IMR-90 (cell line): Measurements from ENCODE around the gene KLF1. TPM values are rescaled to one million over a fixed set of nuclear protein-coding genes. Genes with fewer than 3 reads are reported as not detected.

ENCODE experiments used
- ATAC-seq: fragments of 200-7000 bp; cut with Tn5 transposase; 2 replicates; pipeline ENCODE4 v1.9.1; 2020; ENCODE audit warnings: low read depth, mild to moderate bottlenecking, moderate library complexity
- BruUV-seq: library from RNA; stranded (reverse); fragments of 400-500 nt; replicated peaks from 2 replicates; lab custom pipeline; 2021; lab: Mats Ljungman, UMichigan
- CTCF ChIA-PET: fragments of 300-600 bp; formaldehyde crosslinking; extraction: SDS; loops from one replicate; lab custom pipeline; 2021; ENCODE audit warnings: antibody characterized with exemption; lab: Yijun Ruan, JAX
- POLR2A ChIA-PET: fragments of 300-600 bp; sonication (Branson Sonifier 250); formaldehyde crosslinking; loops from one replicate; lab custom pipeline; 2022; ENCODE audit warnings: antibody characterized with exemption; ENCODE audit not compliant: unreplicated experiment; lab: Charles Lee
- DNase-seq: peaks from one replicate; pipeline ENCODE4 v3.0.0; 2013
- H2AFZ ChIP-seq: replicated peaks from 2 replicates; pipeline ENCODE3; 2013; ENCODE audit warnings: low read length, mild to moderate bottlenecking; ENCODE audit not compliant: poor library complexity
- H2AK5ac ChIP-seq: 2 replicates; pipeline ENCODE4 v1.6.1; 2013; ENCODE audit warnings: low read depth, low read length, inconsistent platforms
- H2AK9ac ChIP-seq: replicated peaks from 2 replicates; pipeline ENCODE3; 2013; ENCODE audit warnings: mild to moderate bottlenecking, low read depth, low read length, moderate library complexity; ENCODE audit not compliant: poor library complexity
- H2BK120ac ChIP-seq: 2 replicates; pipeline ENCODE4 v1.6.1; 2013; ENCODE audit warnings: low read depth, low read length, inconsistent platforms
- H2BK15ac ChIP-seq: 3 replicates; pipeline ENCODE4 v1.6.1; 2013; ENCODE audit warnings: low read depth, low read length, inconsistent platforms
- H2BK20ac ChIP-seq: 2 replicates; pipeline ENCODE4 v1.6.1; 2013; ENCODE audit warnings: low read depth, mild to moderate bottlenecking, inconsistent platforms, low read length, moderate library complexity
- H2BK5ac ChIP-seq: 2 replicates; pipeline ENCODE4 v1.6.1; 2013; ENCODE audit warnings: mild to moderate bottlenecking, low read depth, low read length, inconsistent platforms; ENCODE audit not compliant: poor library complexity, severe bottlenecking
- H3K14ac ChIP-seq: replicated peaks from 2 replicates; pipeline ENCODE4 v1.6.1; 2013; ENCODE audit warnings: low read depth, low read length, inconsistent platforms
- H3K18ac ChIP-seq: 2 replicates; pipeline ENCODE4 v1.6.1; 2013; ENCODE audit warnings: low read depth, low read length, control low read depth
- H3K23ac ChIP-seq: 2 replicates; pipeline ENCODE4 v1.6.1; 2013; ENCODE audit warnings: low read depth, low read length, inconsistent platforms
- H3K27ac ChIP-seq: 2 replicates; pipeline ENCODE4 v1.5.1; 2013; ENCODE audit warnings: mild to moderate bottlenecking, control low read depth, low read length; ENCODE audit not compliant: insufficient read depth
- H3K27me3 ChIP-seq: 2 replicates; pipeline ENCODE4 v1.6.1; 2013; ENCODE audit warnings: low read length; ENCODE audit not compliant: control insufficient read depth, insufficient read depth
- H3K36me3 ChIP-seq: 2 replicates; pipeline ENCODE4 v1.6.1; 2013; ENCODE audit warnings: low read length, mixed read lengths; ENCODE audit not compliant: control insufficient read depth, insufficient read depth
- H3K4ac ChIP-seq: 2 replicates; pipeline ENCODE4 v1.6.1; 2013; ENCODE audit warnings: low read depth, low read length, inconsistent platforms
- H3K4me1 ChIP-seq: 2 replicates; pipeline ENCODE4 v1.6.1; 2013; ENCODE audit warnings: low read length, mixed read lengths; ENCODE audit not compliant: control insufficient read depth, insufficient read depth
- H3K4me2 ChIP-seq: 2 replicates; pipeline ENCODE4 v1.6.1; 2013; ENCODE audit warnings: low read depth, mild to moderate bottlenecking, control low read depth, low read length, moderate library complexity
- H3K4me3 ChIP-seq: 2 replicates; pipeline ENCODE4 v1.5.1; 2013; ENCODE audit warnings: low read depth, mild to moderate bottlenecking, control low read depth, low read length, moderate library complexity; ENCODE audit not compliant: insufficient read depth
- H3K56ac ChIP-seq: 2 replicates; pipeline ENCODE4 v1.6.1; 2013; ENCODE audit warnings: low read length, inconsistent platforms; ENCODE audit not compliant: insufficient read depth; ENCODE audit errors: extremely low read depth
- H3K79me1 ChIP-seq, 2 experiments: 2 replicates each; pipeline ENCODE4 v1.6.1; 2013; ENCODE audit warnings: low read length in 2 of 2, inconsistent platforms in 1 of 2, low read depth in 1 of 2
- H3K9ac ChIP-seq: 2 replicates; pipeline ENCODE4 v1.6.1; 2013; ENCODE audit warnings: low read depth, low read length, control low read depth
- H3K9me1 ChIP-seq: 2 replicates; pipeline ENCODE4 v1.6.1; 2013; ENCODE audit warnings: low read length, inconsistent platforms; ENCODE audit not compliant: insufficient read depth
- H3K9me3 ChIP-seq: 2 replicates; pipeline ENCODE4 v1.6.1; 2013; ENCODE audit warnings: low read length; ENCODE audit not compliant: control insufficient read depth, insufficient read depth
- H4K20me1 ChIP-seq: 2 replicates; pipeline ENCODE4 v1.6.1; 2013; ENCODE audit warnings: low read length, inconsistent platforms; ENCODE audit not compliant: insufficient read depth
- H4K5ac ChIP-seq: 2 replicates; pipeline ENCODE4 v1.6.1; 2013; ENCODE audit warnings: mild to moderate bottlenecking, low read depth, low read length, control low read depth
- H4K8ac ChIP-seq, 2 experiments: 2 replicates each; pipeline ENCODE4 v1.6.1; 2013; ENCODE audit warnings: low read depth in 2 of 2, low read length in 2 of 2, control low read depth in 1 of 2, inconsistent platforms in 1 of 2
- H4K91ac ChIP-seq: 2 replicates; pipeline ENCODE4 v1.6.1; 2013; ENCODE audit warnings: low read depth, low read length, inconsistent platforms; ENCODE audit not compliant: insufficient read depth
- CHD1 ChIP-seq: IDR thresholded peaks from 2 replicates; pipeline ENCODE4 v1.6.1; 2012; ENCODE audit warnings: low read depth, low read length, improper control_type of control experiment
- FOS ChIP-seq: fragments of 150-350 bp; IDR thresholded peaks from 2 replicates; pipeline ENCODE4 v1.6.1; 2016; ENCODE audit warnings: low read depth, low read length
- MAZ ChIP-seq: IDR thresholded peaks from 2 replicates; pipeline ENCODE4 v1.6.1; 2012; ENCODE audit warnings: low read depth, mild to moderate bottlenecking, low read length, improper control_type of control experiment, moderate library complexity, borderline replicate concordance
- MXI1 ChIP-seq: IDR thresholded peaks from 2 replicates; pipeline ENCODE4 v1.6.1; 2012; ENCODE audit warnings: low read depth, mild to moderate bottlenecking, low read length, moderate library complexity, borderline replicate concordance
- POLR2A ChIP-seq: IDR thresholded peaks from 2 replicates; pipeline ENCODE4 v1.6.1; 2012; ENCODE audit warnings: mild to moderate bottlenecking, low read depth, low read length
- RAD21 ChIP-seq: IDR thresholded peaks from 2 replicates; pipeline ENCODE4 v1.6.1; 2012; ENCODE audit warnings: low read length, improper control_type of control experiment
- RCOR1 ChIP-seq: IDR thresholded peaks from 2 replicates; pipeline ENCODE4 v1.6.1; 2012; ENCODE audit warnings: mild to moderate bottlenecking, low read length, improper control_type of control experiment; ENCODE audit not compliant: insufficient replicate concordance
- RFX5 ChIP-seq: IDR thresholded peaks from 2 replicates; pipeline ENCODE4 v1.8.0; 2012; ENCODE audit warnings: low read depth, mild to moderate bottlenecking, low read length, moderate library complexity
- USF2 ChIP-seq: fragments of 150-350 bp; IDR thresholded peaks from 2 replicates; pipeline ENCODE4 v1.6.1; 2017; ENCODE audit warnings: mild to moderate bottlenecking, antibody characterized with exemption, low read length, low read depth
- WGBS, 2 experiments: methylation state at CpG; one replicate each; pipeline versions ENCODE4 v1.1.5 to v1.1.7; 2013; ENCODE audit warnings: missing lambda C conversion rate in 2 of 2; ENCODE audit not compliant: insufficient read length in 1 of 2; ENCODE audit errors: extremely low coverage in 2 of 2; 5-methylcytosine and 5-hydroxymethylcytosine counted together
- dilution Hi-C: fragments of 300-500 bp; cut with HindIII; formaldehyde crosslinking; loops from one replicate; pipeline ENCODE4 v1.14.3; 2018; ENCODE audit warnings: low sequenced_read_pairs; ENCODE audit not compliant: unreplicated experiment
- in situ Hi-C: fragments of 300-500 bp; cut with MboI; formaldehyde crosslinking; loops from 3 replicates; pipeline ENCODE4 v1.14.3; 2019; ENCODE audit warnings: low sequenced_read_pairs, inconsistent platforms, mixed read lengths
- intact Hi-C: fragments of 100-400 bp; cut with micrococcal nuclease; formaldehyde crosslinking; loops from 2 replicates; pipeline ENCODE4 v1.10.0; 2022
- polyA plus RNA-seq, 3 experiments: library from polyadenylated mRNA; depleted of rRNA; stranded (reverse); fragments of >200 nt; gene quantifications; 2 replicates each; pipeline ENCODE4 v1.2.3, GENCODE V29; 2012; ENCODE audit warnings: low replicate concordance in 1 of 3
- total RNA-seq: library from RNA; depleted of rRNA; stranded (reverse); fragments of >200 nt; gene quantifications from 2 replicates; pipeline ENCODE4 v1.2.3, GENCODE V29; 2012

KLF1 gene
- total and polyA plus RNA-seq, 2 of the 4 experiments (the other 2 are of a cell fraction) = not detected

DNA sequence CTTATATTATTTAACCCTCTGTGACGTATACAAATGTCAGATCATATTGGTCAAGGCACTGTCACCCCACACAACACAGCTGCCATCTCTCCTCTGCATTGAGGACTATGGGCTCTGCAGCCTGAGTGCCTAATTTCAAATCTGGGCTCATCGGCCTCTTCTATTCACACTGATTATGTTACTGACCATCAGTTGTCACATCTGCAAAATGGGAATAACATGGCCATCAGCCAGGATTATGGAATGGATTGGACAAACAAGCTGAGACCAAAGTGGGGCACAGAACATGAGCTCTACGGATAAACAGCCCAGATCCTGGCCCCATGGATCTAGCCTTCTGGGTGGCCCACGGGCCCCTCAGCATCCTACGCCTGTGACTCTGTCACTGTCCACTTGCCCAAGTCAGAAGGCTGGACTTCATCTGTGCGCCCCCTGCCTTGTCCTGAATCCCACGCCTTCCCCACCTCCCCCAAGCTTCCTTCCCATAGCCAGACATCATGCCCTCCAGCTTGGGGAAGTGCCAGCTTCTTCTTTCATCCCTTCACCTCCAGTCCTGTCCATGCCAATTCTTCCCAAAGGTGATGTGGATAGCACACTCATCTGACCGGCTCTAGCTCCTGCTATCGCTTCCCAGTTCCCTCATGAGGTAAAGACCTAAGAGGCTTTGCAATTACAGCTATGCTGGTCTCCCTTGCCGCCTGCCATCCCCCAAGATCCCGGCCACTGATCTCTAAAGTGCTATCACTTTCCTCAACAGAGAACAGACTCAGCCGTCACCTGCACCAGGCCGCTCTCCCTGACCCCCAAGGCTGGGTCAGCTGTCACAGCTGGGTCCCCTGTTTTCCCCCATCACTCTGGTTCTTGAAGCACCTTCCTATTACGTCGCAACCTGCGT, 45.6 kb upstream of the KLF1 start:
- peaks cover 18% of the 10 kb centered on the region for H4K20me1 ChIP-seq
- peak overlapping the region; percentile 93 for H3K4me2 ChIP-seq
- H3K36me3 ChIP-seq = peaks cover 25% of the 10 kb centered on the region
- peak overlapping the region; percentile 100 for H2AK9ac ChIP-seq
- H2AFZ ChIP-seq = peak overlapping the region; percentile 97
- intact Hi-C loops = no loop called here
- peaks cover 8 to 52% of the 10 kb centered on the region in 2 experiments; a peak in 3 of 4 replicates for H3K79me1 ChIP-seq
- no peak overlapping the region for H3K18ac ChIP-seq
- TF ChIP-seq POLR2A (no peak), FOS (no peak), CHD1 (no peak), RCOR1 (no peak), RFX5 (no peak), MAZ (no peak), USF2 (no peak), RAD21 (no peak), MXI1 (no peak)
- H3K9me1 ChIP-seq = peaks cover 11% of the 10 kb centered on the region
- H2BK20ac ChIP-seq = no peak overlapping the region
- CTCF ChIA-PET = no interaction called here
- H3K4ac ChIP-seq = peak overlapping the region; percentile 93
- BruUV-seq = no TSS peak
- H4K8ac ChIP-seq = peak overlapping the region; percentile 44 to 96
- no peaks in the 10 kb centered on the region for H3K9me3 ChIP-seq
- DNase-seq (no peak), ATAC-seq (no peak; the same call in 1 of the 2 replicates)
- H3K56ac ChIP-seq = peak overlapping the region; percentile 73; the same call in 1 of the 2 replicates
- 7% methylated on average over 8 of the region's 16 CpGs; no CpG with 5 or more reads in 1 of the 2 experiments for WGBS, 2 experiments
- H3K4me3 ChIP-seq = peak overlapping the region; percentile 91
- peak overlapping the region; percentile 92 for H3K9ac ChIP-seq
- peak overlapping the region; percentile 74 for H4K5ac ChIP-seq
- peak overlapping the region; percentile 25; the same call in 1 of the 2 replicates for H2BK120ac ChIP-seq
- dilution Hi-C loops = no loop called here
- H2AK5ac ChIP-seq = peak overlapping the region; percentile 93
- peak overlapping the region; percentile 80 for H3K27ac ChIP-seq
- in situ Hi-C loops = no loop called here
- no peaks in the 10 kb centered on the region for H3K27me3 ChIP-seq
- peaks cover 9% of the 10 kb centered on the region for H3K4me1 ChIP-seq
- H2BK15ac ChIP-seq = no peak overlapping the region
- H2BK5ac ChIP-seq = peak overlapping the region; percentile 82
- H3K14ac ChIP-seq = peak overlapping the region; percentile 97
- H3K23ac ChIP-seq = peak overlapping the region; percentile 93
- peak overlapping the region; percentile 73 for H4K91ac ChIP-seq
- POLR2A ChIA-PET = interaction anchor here (1.0 kb wide), 1 partner anchor 12 kb away, joined by 4 read pairs; no protein-coding TSS in a partner anchor
